GM23248 (cell line): ENCODE measurements around the gene FBN1. TPM values are rescaled to one million over a fixed set of nuclear protein-coding genes. Genes with fewer than 3 reads are reported as not detected.

Source experiments
- DNase-seq: peaks from one replicate; pipeline ENCODE4 v3.0.0-alpha.2; 2015
- H2AFZ ChIP-seq: fragments of 200-600 bp; sonication (generic); 2 replicates; pipeline ENCODE4 v1.6.1; 2016; ENCODE audit warnings: antibody characterized with exemption
- H3F3A ChIP-seq: fragments of 200-600 bp; sonication (generic); 2 replicates; pipeline ENCODE4 v1.6.1; 2016; ENCODE audit warnings: mild to moderate bottlenecking, antibody characterized with exemption, mixed run types; ENCODE audit not compliant: insufficient read depth
- H3K27ac ChIP-seq: fragments of 200-600 bp; sonication (generic); 2 replicates; pipeline ENCODE4 v1.5.1; 2016; ENCODE audit warnings: mild to moderate bottlenecking
- H3K27me3 ChIP-seq: fragments of 200-600 bp; sonication (generic); replicated peaks from 2 replicates; pipeline ENCODE4 v1.6.1; 2016; ENCODE audit warnings: mild to moderate bottlenecking; ENCODE audit not compliant: insufficient read depth
- H3K36me3 ChIP-seq: fragments of 200-600 bp; sonication (generic); 2 replicates; pipeline ENCODE4 v1.6.1; 2016; ENCODE audit warnings: low read depth, mild to moderate bottlenecking
- H3K4me1 ChIP-seq: fragments of 200-600 bp; sonication (generic); 2 replicates; pipeline ENCODE4 v1.6.1; 2016; ENCODE audit warnings: mild to moderate bottlenecking; ENCODE audit not compliant: insufficient read depth
- H3K4me2 ChIP-seq: fragments of 200-600 bp; sonication (generic); one replicate; pipeline ENCODE4 v1.6.1; 2016; ENCODE audit warnings: mild to moderate bottlenecking; ENCODE audit not compliant: unreplicated experiment
- H3K4me3 ChIP-seq: fragments of 200-600 bp; sonication (generic); 2 replicates; pipeline ENCODE4 v1.5.1; 2016; ENCODE audit warnings: mild to moderate bottlenecking
- H3K79me2 ChIP-seq: fragments of 200-600 bp; sonication (generic); 2 replicates; pipeline ENCODE4 v1.6.1; 2016; ENCODE audit warnings: mild to moderate bottlenecking; ENCODE audit not compliant: insufficient read depth
- H3K9ac ChIP-seq: fragments of 200-600 bp; sonication (generic); 2 replicates; pipeline ENCODE4 v1.6.1; 2016; ENCODE audit warnings: mild to moderate bottlenecking
- H3K9me2 ChIP-seq: fragments of 200-600 bp; sonication (generic); 2 replicates; pipeline ENCODE4 v1.6.1; 2016; ENCODE audit warnings: mixed run types, mild to moderate bottlenecking, moderate library complexity; ENCODE audit not compliant: insufficient read depth
- H3K9me3 ChIP-seq: fragments of 200-600 bp; sonication (generic); one replicate; pipeline ENCODE4 v1.6.1; 2017; ENCODE audit warnings: low read depth
- H4K20me1 ChIP-seq: fragments of 200-600 bp; sonication (generic); 2 replicates; pipeline ENCODE4 v1.6.0; 2016; ENCODE audit not compliant: insufficient read depth
- EZH2 ChIP-seq: fragments of 200-600 bp; sonication (generic); IDR thresholded peaks from 2 replicates; pipeline ENCODE4 v1.6.1; 2018; ENCODE audit warnings: antibody characterized with exemption, mild to moderate bottlenecking; ENCODE audit not compliant: insufficient read depth, poor library complexity, severe bottlenecking
- EZH2phosphoT487 ChIP-seq: fragments of 200-600 bp; sonication (generic); IDR thresholded peaks from 2 replicates; pipeline ENCODE4 v1.6.1; 2018; ENCODE audit warnings: antibody characterized with exemption, moderate library complexity, mild to moderate bottlenecking, low read depth; ENCODE audit not compliant: insufficient read depth
- WGBS, 2 experiments: methylation state at CpG; one replicate each; pipeline ENCODE4 v1.1.6; 2015 to 2017; ENCODE audit warnings: low lambda C conversion rate in 2 of 2, low coverage in 1 of 2; ENCODE audit errors: missing lambda C conversion rate in 2 of 2; 5-methylcytosine and 5-hydroxymethylcytosine counted together
- in situ Hi-C: fragments of 300-500 bp; cut with MboI; formaldehyde crosslinking; loops from 2 replicates; pipeline ENCODE4 v1.15.0; 2020
- polyA plus RNA-seq: library from polyadenylated mRNA; unstranded; fragments of >200 nt; fragmentation: Nextera tagmentation; extraction: Ambion mirVana; gene quantifications from 2 replicates; pipeline ENCODE4 v1.2.1, GENCODE V29; 2016
- total RNA-seq: library from RNA; depleted of rRNA; stranded (reverse); fragments of >200 nt; shearing (Covaris generic); gene quantifications from 2 replicates; pipeline ENCODE4 v1.2.3, GENCODE V29; 2014

FBN1 gene
- total and polyA plus RNA-seq, 2 experiments from 2014 or later = 374 to 1,478 TPM

DNA sequence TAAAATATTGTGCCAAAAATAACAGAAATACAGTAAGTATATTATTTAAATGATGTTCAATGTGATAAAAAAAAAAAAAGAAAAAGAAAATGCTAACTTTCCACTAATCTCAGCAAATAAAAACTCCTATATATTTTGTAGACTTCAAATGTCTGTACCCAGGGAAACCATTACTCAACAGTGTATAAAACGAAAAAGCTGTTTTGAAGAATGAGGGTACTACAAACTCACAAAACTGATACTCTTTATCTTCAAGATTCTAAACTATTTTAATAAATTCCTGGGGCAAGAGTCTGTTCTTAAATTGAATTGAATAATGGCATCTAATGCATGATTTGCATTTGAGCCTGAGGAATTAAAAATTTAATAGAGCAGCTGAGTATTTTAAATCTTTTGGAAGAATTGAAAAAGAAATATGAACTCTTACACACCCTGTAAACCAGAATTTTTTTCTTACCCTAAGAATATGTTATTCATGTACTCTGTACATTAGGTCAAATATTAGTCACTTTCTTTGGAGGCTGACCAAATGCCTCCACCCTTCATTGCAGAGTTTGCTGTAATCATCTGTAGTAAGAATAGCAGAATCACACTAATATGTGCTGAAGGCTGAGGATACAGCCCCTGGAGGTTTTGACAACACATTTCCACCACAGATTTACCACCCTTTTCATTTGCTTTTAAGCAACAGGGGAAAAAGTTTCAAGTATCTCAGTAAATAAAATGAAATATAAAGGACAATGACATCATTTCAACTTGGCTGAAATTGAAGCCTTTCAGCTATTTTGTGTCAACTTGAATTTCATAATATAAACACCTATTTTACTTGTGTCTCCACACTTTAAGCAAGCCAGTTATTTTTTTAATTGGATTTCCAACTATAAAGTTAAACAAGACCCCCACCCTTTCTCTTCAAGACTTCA is 79.7 kb downstream of the FBN1 start:
- Histone ChIP-seq H3K9ac (peak overlapping the region; percentile 69), H3F3A (peaks cover 95% of the 10 kb centered on the region), H3K27me3 (no peaks in the 10 kb centered on the region), H3K4me1 (peaks cover 84% of the 10 kb centered on the region), H2AFZ (no peak overlapping the region), H3K4me3 (peak overlapping the region; percentile 50), H3K4me2 (peak overlapping the region; percentile 83), H3K9me2 (no peaks in the 10 kb centered on the region; the same call in 1 of the 2 replicates), H4K20me1 (no peaks in the 10 kb centered on the region), H3K9me3 (no peaks in the 10 kb centered on the region), H3K79me2 (peaks cover 96% of the 10 kb centered on the region), H3K27ac (peak overlapping the region; percentile 93), H3K36me3 (peaks cover 36% of the 10 kb centered on the region; the same call in 1 of the 2 replicates)
- TF ChIP-seq EZH2phosphoT487 = no peak
- no peak for TF ChIP-seq EZH2
- WGBS, 2 experiments = 2 to 3% methylated on average over 1 of the region's 1 CpG
- peak; percentile 92 for DNase-seq
- in situ Hi-C loops = no loop called here

DNA sequence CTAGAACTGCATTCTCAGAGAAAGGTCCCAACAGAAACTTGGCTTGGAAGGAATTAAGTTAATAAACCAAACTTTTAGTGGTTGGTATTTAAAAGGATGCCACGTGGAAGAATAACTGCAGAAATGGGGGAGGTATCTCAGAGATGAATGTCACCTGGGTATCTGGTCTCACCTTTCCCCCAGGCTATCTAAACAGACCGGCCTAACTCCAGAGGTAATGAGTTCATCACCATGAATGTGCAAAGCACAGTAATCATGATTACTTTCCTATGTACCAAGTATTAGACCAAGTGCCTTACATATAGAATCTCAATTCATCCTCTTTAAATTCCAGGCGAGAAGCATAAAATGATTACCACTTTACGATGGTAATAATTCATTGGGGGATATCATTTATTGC is 80.8 kb downstream of the FBN1 start:
- H3K36me3 ChIP-seq = peaks cover 24% of the 10 kb centered on the region; the same call in 1 of the 2 replicates
- no peak for DNase-seq
- no peaks in the 10 kb centered on the region; the same call in 1 of the 2 replicates for H3K9me2 ChIP-seq
- 69 to 70% methylated on average over 4 of the region's 4 CpGs for WGBS, 2 experiments
- TF ChIP-seq EZH2phosphoT487 (no peak), EZH2 (no peak)
- H3K4me2 ChIP-seq = peak overlapping the region; percentile 83
- peaks cover 87% of the 10 kb centered on the region for H3K4me1 ChIP-seq
- H3F3A ChIP-seq = peaks cover 95% of the 10 kb centered on the region
- no peaks in the 10 kb centered on the region for H3K27me3 ChIP-seq
- H3K27ac ChIP-seq = peak overlapping the region; percentile 93
- H2AFZ ChIP-seq = no peak overlapping the region
- peak overlapping the region; percentile 50; the same call in 1 of the 2 replicates for H3K4me3 ChIP-seq
- no peaks in the 10 kb centered on the region for H4K20me1 ChIP-seq
- no peaks in the 10 kb centered on the region for H3K9me3 ChIP-seq
- H3K9ac ChIP-seq = peak overlapping the region; percentile 69
- in situ Hi-C loops = no loop called here
- peaks cover 96% of the 10 kb centered on the region for H3K79me2 ChIP-seq

DNA sequence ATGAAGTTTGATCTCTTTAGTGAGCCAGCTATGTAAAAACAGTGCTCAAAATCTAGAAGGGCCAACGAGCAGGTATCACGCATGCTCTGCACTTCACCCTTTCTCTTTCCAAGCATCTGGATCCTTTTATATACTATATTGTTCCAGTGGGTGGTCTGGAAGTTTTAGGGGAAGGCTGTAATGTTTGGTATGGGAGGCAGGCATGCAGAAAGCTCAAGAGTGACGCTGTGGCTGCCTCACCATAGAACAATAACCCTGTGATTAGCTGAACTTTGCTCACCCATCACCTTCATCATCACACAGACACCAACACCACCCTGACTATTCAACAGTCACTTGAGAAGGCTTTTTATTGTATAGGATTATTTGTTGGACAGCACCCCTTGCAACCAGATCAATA is 81.6 kb downstream of the FBN1 start:
- no peak overlapping the region; the same call in 1 of the 2 replicates for H3K9ac ChIP-seq
- peaks cover 94% of the 10 kb centered on the region for H3K79me2 ChIP-seq
- 84 to 85% methylated on average over 3 of the region's 3 CpGs for WGBS, 2 experiments
- no peaks in the 10 kb centered on the region for H3K27me3 ChIP-seq
- no peaks in the 10 kb centered on the region; the same call in 1 of the 2 replicates for H3K9me2 ChIP-seq
- peak overlapping the region; percentile 93 for H3K27ac ChIP-seq
- no peak overlapping the region for H2AFZ ChIP-seq
- no peak overlapping the region for H3K4me3 ChIP-seq
- H3K4me2 ChIP-seq = no peak overlapping the region
- TF ChIP-seq EZH2phosphoT487 (no peak), EZH2 (no peak)
- peaks cover 95% of the 10 kb centered on the region for H3F3A ChIP-seq
- DNase-seq = no peak
- peaks cover 94% of the 10 kb centered on the region for H3K4me1 ChIP-seq
- in situ Hi-C loops = no loop called here
- H4K20me1 ChIP-seq = no peaks in the 10 kb centered on the region
- H3K9me3 ChIP-seq = no peaks in the 10 kb centered on the region
- H3K36me3 ChIP-seq = peaks cover 17% of the 10 kb centered on the region; the same call in 1 of the 2 replicates

- Histone ChIP-seq H3K4me1 (peaks cover 95% of the 10 kb centered on the region), H3K27ac (peak overlapping the region; percentile 92), H3K9ac (peak overlapping the region; percentile 71), H3K9me3 (no peaks in the 10 kb centered on the region), H3K27me3 (no peaks in the 10 kb centered on the region), H3F3A (peaks cover 96% of the 10 kb centered on the region), H3K79me2 (peaks cover 98% of the 10 kb centered on the region), H3K9me2 (no peaks in the 10 kb centered on the region; the same call in 1 of the 2 replicates), H3K4me2 (peak overlapping the region; percentile 55), H2AFZ (no peak overlapping the region), H3K4me3 (0 out of 2 replicates have a peak overlapping the region, but pooled peaks have one; percentile 4), H4K20me1 (no peaks in the 10 kb centered on the region), H3K36me3 (peaks cover 25% of the 10 kb centered on the region)
- WGBS, 2 experiments = 46 to 51% methylated on average over 7 of the region's 7 CpGs
- peak; percentile 51 for DNase-seq
- TF ChIP-seq EZH2 (no peak), EZH2phosphoT487 (no peak)
- in situ Hi-C loops = no loop called here
These were observed 85.0 kb downstream of the FBN1 start for GRCh38 chr15:48560321-48561051.
